Forelimb muscle (tissue), 1 donor: Measurements from ENCODE around the gene MEN1. TPM values are rescaled to one million over a fixed set of nuclear protein-coding genes. Genes with fewer than 3 reads are reported as not detected.

Experiments used
- DNase-seq: peaks from one replicate; pipeline ENCODE4 v3.0.0-alpha.2; 2013; ENCODE audit warnings: low read depth
- polyA plus RNA-seq: library from polyadenylated mRNA; unstranded; fragments of 120-200 nt; gene quantifications from one replicate; pipeline ENCODE4 v1.2.1, GENCODE V29; 2013; ENCODE audit not compliant: insufficient read length

MEN1 gene
- polyA plus RNA-seq, 1 donor, result 18.4 TPM

- DNase-seq, result no peak
Measured at GRCh38 chr11:64762674-64763525, 47.5 kb downstream of the MEN1 start.

- DNase-seq, result no peak
Measured at GRCh38 chr11:64762277-64762673, 48.1 kb downstream of the MEN1 start.

- DNase-seq, result no peak
Measured at GRCh38 chr11:64760759-64761420, 49.5 kb downstream of the MEN1 start.

GRCh38 chr11:64759722-64760719, 50.3 kb downstream of the MEN1 start, which contains the start of gene PYGM:
PYGM (minus strand) TSS chr11:64759974; CDS start chr11:64759898, 76 bp downstream.
- DNase-seq, result peak; percentile 62

GRCh38 chr11:64759131-64759721, 51.1 kb downstream of the MEN1 start:
- no peak for DNase-seq

- DNase-seq, result no peak
Measured at GRCh38 chr11:64758330-64759079, 51.8 kb downstream of the MEN1 start.

GRCh38 chr11:64757549-64758329, 52.6 kb downstream of the MEN1 start:
- no peak for DNase-seq

- no peak for DNase-seq
Measured at GRCh38 chr11:64755681-64756361, 54.5 kb downstream of the MEN1 start.

GRCh38 chr11:64754919-64755662, 55.3 kb downstream of the MEN1 start:
- no peak for DNase-seq

GRCh38 chr11:64754124-64754918, 56.0 kb downstream of the MEN1 start:
- no peak for DNase-seq

Other genes with a start within 250 kb of the MEN1 start
- not detected for gene SLC22A12, start 219.3 kb downstream of the MEN1 start, polyA plus RNA-seq
- 24.5 TPM for gene NRXN2, start 87.4 kb downstream of the MEN1 start, polyA plus RNA-seq
- gene RASGRP2, start 66.4 kb downstream of the MEN1 start, polyA plus RNA-seq, result 42.1 TPM
- gene PYGM, start 50.6 kb downstream of the MEN1 start, polyA plus RNA-seq, result 294 TPM
- 225 TPM for gene SF1, start 32.0 kb downstream of the MEN1 start, polyA plus RNA-seq
- gene MAP4K2, start 7.3 kb downstream of the MEN1 start, polyA plus RNA-seq, result 9.2 TPM
- 0.91 TPM for gene CDC42BPG, start 34.1 kb upstream of the MEN1 start, polyA plus RNA-seq
- gene EHD1, start 68.1 kb upstream of the MEN1 start, polyA plus RNA-seq, result 105 TPM
- gene ATG2A, start 106.7 kb upstream of the MEN1 start, polyA plus RNA-seq, result 12.0 TPM
- gene PPP2R5B, start 114.1 kb upstream of the MEN1 start, polyA plus RNA-seq, result 9.9 TPM
- 0.35 TPM for gene GPHA2, start 125.3 kb upstream of the MEN1 start, polyA plus RNA-seq
- gene MAJIN, start 161.6 kb upstream of the MEN1 start, polyA plus RNA-seq, result not detected
- 0.97 TPM for gene BATF2, start 186.4 kb upstream of the MEN1 start, polyA plus RNA-seq
- gene ARL2, start 203.6 kb upstream of the MEN1 start, polyA plus RNA-seq, result 93.7 TPM
- 25.1 TPM for gene SNX15, start 216.9 kb upstream of the MEN1 start, polyA plus RNA-seq
- 12.5 TPM for gene SAC3D1, start 230.7 kb upstream of the MEN1 start, polyA plus RNA-seq
- gene NAALADL1, start 248.0 kb upstream of the MEN1 start, polyA plus RNA-seq, result 6.4 TPM